Endothelial cell of hepatic sinusoid (primary cell): ENCODE results near the gene TRMU.

Experiments
- in situ Hi-C: cut with HindIII; loops from 2 replicates; pipeline ENCODE4 v1.10.0; 2017; ENCODE audit warnings: low sequenced_read_pairs

TRMU gene

DNA sequence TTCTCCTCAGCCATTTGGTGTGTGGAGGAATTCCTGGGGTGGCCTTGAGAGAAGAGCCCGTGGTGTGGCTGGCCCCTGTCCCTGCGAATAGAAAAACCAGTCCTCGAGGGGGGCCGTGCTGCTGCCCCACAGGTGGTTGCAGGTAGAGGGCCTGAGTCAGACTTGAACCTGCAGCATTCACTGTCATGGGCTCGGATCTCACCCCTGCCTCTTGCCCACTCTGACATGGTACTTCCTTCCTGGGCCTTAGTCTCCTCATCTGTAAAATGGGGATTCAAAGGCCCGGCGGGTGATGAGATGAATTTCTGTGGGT lies 19.4 kb downstream of the TRMU start:
- in situ Hi-C loops, result no loop called here

DNA sequence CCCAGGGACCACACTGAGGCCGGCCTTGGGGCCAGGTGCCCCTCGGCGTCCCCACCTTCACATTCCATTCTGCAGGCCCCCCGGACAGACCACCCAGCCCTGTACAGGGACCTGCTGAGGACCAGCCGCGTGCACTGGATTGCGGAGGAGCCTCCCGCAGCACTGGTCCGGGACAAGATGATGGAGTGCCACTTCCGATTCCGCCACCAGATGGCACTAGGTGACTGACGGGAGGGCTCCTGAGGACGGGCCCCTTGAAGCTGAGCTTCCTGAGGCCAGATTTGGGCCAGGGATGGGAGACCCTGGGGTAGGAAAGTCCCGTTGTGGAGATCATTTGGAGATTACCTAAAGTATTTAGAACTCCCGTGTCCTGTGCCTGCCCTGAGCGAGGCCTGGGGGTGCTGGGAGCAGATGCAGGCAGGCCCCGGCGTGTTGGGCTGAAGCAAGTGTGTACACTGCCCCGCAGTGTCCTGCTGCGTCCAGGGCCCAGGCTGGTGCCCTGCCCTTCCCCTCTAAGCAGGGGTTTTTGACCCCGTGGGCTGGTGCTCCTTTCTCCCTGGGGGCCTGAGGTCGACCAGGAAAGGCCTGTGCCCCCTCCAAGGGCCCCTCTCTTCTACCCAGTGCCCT lies 20.0 kb downstream of the TRMU start:
- in situ Hi-C loops, result no loop called here

DNA sequence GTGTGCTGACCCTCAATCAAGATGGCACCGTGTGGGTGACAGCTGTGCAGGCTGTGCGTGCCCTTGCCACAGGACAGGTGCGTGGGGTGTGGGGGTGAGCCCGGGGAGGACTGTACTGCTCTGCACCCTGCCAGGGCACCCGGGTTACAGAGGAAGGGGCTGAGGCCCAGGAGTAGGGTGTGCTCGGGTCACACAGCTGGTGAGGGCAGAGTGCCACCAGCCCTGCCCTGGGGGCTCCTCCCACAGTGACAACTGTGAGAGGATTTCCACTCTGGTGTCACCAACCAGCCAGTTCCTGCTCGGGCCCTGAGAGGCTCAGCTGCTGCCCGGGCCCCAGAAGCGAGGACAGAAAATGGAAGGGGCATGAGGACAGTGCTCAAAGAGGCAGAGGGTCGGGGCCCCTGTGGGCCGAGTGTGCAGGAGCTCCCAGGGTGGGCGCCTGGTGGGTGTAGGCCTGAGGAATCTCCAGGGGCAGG lies 20.5 kb downstream of the TRMU start:
- in situ Hi-C loops, result no loop called here

DNA sequence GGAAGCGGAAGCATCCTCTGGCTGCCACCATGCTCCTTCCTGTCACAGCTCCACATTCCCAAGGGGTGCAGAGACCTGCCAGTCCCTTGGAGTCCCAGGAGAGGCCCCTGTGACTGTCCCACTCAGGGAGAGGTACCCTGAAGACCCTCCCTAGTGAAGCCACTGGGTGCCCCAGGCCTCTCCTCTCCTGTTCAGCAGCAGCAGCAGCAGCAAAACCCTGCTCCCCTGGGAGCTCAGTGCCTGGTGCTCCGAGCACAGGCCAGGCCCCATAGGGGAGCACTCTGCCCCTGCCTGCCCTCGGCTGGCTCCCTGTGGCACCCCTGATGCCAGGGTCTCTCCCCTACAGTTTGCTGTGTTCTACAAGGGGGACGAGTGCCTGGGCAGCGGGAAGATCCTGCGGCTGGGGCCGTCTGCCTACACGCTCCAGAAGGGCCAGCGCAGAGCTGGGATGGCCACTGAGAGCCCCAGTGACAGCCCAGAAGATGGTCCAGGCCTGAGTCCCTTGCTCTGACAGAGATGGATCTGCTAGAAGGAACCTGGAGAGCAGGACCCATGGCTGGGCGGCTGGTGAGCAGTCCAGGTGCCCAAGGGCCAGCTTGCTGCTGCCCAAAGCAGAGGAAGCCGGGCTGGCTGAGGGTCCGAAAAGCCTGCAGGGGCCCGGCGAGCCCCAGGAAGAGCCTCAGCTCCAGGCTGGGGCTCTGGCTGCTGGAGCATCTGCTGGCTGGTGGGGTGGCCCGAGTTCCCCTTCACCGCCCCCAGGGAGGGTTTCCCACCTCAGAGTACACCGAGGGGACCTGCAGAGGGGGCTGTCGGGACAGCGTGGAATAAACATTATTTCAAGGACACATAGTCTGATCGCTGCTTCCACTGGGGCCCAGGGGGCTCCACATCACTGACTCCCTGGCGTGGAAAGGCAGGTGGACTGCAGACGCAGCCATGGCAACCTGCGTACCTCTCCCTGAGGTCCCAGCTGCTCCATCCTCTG lies 21.3 kb downstream of the TRMU start:
- in situ Hi-C loops, result no loop called here

DNA sequence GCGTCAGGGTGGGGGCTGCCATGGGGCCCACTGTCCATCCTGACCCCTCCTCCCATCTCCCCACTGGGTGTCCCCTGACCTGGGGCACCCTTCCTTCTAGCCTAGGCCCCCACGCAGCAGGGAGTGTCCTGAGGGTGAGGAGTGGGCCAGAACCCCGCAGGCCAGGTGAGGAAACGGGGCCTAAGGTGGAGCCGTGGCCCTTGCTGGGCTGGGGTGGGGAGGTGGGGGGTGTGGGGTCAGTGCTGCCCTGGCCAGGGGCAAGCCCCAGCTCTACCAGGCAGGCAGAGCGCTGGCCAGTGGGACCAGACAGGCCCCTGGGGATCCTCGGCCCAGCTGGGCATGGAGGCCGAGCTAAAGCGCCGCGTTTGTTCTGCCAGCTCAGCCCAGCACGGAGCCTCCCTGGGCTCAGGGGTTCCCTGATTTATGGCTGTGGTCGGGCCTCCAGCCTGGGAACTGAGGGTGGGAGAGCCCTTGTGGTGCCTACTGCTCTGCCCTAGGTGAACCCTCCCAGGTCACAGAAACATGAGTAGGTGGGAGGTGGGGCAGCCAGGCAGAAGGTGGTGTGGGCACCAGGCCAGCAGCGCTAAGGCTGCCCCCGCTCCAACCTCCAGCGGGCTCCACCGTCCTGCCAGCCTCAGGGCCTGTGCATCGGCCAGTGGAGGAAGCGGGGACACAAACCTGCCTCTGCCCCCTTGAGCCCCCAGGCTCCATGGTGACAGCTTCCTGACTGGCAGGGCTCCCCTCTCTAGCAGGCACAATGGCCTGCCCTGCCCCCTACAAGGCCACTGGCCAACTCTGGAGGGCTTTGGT lies 22.4 kb downstream of the TRMU start:
- in situ Hi-C loops, result no loop called here

DNA sequence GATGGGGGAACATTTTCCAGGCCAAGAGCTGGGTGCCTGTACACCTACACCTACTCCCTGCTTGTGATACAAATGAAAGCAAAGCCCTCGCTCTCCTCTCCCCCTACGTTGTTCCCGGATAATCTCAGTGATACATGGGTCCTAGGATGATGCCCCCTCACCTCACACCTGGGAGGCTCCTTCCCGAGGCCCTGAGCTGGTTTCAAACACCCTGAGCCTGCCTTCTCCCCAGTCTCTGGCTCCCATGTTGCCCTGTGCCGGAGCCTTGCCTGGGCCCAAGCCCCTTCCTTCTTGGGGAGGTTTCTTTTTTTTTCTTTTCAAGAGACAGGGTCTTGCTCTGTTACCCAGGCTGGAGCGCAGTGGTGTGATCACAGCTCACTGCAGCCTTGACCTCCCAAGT lies 23.3 kb downstream of the TRMU start:
- in situ Hi-C loops, result no loop called here

DNA sequence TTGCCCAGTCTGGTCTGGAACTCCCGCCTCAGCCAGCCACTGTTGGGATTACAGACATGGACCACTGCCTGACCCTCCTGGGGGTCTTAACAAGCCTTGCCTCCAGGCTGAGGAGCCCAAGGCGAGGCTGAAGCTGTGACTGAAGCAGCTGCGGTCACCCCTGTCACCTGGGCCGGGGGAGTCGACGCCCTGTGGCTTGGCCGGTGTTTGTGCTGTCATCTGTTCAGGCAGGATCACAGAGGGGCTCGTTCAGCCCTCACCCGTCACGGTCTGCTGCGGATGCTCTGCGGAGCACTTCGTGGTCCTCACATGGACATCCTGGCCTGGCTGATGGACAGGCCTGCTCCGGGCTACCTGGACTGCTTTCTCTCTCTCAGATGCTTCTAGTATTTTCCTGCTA lies 23.8 kb downstream of the TRMU start:
- in situ Hi-C loops, result no loop called here

DNA sequence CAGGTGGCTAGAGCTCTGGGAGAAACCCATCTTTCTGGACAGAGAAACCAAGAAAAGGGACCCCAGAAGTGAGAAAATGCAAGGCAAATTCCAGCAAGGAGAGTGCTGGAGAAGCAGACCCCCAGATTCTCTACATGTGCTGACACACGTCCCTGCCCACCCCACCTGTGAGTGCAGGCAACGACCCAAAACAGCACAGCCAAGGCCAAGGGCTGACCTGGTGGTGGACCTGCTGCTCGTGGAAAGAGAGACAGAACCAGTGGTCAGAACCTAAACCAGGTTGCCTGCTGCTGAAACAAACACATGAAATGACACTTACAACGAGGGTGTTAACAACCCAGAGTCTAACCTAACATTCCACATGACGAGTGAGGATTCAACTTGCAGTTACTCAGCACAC lies 24.6 kb downstream of the TRMU start:
- in situ Hi-C loops, result no loop called here

DNA sequence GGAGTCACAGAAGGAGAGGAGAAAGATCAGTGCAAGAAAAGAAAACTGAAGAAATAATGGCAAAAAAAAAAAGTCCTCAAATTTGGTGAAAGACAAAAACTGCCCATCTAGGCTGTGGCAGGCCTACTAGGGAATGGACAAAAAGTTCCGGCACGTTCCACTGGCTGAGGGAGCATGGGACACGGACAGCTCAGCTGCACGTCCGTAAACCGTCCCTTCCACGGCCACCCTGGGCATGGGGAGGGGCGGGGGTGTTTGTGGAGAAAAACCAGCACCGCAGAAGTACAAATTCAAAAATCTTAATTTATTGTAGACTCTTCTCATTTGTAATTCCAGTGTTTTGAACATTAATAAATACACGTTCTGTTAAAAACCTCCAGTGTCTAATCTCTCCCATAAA lies 25.4 kb downstream of the TRMU start:
- in situ Hi-C loops, result no loop called here

DNA sequence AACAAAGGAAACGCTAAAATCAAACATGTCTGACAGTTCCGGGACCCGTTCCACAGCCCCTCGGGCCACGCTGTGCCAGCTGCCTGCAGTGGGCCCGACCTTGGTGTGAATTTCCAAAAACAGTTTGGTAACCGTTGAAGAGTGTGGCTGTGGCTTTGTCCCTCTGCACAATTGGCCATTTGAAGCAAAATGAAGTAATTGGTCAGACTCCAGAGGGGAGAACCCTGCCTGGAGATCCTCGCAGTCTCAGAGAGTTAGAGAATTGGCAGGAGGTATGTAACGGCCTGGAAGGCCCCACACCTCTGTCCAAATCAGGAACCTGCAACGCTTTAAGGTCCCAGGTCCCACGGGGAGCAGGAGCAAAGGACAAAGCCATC lies 26.3 kb downstream of the TRMU start:
- in situ Hi-C loops, result no loop called here

DNA sequence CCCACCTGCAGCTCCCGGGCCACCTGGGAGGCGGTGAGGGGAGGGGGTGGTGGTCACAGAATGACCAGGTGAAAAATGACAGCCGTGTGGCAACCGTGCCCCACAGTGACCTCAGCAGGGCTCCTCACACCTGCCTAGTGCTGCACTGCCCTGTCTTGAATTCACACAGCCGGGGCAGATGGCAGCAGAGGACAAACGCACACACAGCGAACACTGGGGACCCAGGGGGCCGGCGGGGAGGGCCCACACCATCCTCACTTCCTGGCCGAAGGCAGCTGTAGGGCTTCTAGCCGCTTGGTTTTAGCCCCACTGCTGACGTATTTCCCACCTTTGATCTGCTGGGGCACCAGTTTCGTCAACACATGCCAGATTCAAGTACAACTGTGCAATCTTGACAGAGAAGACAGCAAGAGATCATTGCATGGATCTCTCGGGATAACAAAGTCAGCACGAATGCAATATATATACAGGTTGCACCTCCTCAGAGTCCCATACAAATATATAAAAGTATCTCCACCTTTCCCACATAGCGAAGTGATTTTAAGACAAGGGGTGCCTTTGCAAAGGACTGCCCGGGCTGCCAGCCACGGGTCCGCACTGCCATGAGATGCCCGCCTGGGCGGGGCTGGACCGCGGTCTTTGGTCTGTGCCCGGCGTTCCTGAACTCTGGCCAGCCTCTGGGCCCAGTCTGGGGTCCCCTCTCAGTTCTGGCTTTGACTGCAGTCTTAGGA lies 26.9 kb downstream of the TRMU start:
- in situ Hi-C loops, result no loop called here

DNA sequence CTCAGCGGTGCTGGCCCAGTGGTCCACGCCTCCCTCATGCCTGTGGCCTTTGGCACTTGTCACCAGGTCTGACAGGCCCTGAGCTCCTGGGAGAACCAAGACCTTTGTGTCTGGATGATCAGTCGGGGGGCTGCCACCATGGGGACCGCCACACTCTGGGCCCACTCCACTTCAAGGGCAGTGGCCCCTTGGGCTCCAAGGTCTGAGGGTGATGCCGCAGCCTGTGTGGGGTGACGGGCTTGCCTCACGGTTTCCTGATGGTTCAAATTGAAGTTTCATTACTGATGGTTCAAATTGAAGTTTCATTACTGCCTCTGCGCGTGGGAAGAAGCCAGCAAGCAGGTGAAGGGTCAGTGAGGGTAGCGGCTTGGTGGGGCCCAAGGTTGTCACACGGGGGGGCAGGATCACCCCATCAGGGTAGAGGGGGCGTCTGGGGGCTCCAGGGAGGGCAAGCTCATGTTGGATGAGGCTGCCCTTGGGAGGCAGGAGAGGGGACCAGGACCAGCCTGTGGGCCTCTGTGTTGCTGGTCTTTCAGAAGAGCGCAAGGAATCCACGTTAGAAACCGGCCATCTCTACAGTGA lies 27.5 kb downstream of the TRMU start:
- in situ Hi-C loops, result no loop called here

DNA sequence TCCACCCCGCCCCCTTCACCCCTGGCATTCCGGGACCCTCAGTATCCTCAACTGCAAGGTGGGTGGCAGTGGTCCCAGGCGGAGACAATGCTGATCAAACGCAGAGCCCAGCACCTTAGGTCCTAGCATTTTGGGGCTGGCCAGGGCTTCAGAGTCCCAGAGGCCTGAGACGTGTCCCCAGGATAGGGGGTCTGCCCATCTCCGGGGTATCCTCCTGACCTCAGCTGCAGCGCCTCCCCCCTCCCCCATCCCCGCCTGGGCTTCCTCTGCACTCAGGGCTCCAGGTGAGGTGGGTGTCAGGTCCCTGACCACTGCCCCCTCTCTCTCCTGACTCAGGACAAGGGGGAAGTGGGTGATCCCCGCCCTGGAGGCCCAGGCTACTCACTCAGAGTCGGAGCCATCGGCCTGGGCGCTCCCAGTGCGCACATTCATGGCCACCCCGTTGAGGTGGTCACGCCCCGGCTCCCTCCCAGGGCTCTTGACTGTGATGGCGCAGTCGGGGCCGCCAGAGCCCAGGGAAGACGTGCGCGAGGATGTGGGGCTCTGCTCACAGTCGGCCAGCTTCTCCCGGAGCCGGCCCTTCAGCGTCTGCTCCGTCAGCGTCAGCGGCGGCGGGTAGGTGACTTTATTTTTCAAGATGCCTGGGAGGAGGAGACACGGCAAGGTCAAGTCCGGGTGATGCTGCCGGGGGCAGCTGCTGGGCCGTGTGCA lies 28.3 kb downstream of the TRMU start:
- in situ Hi-C loops, result no loop called here

DNA sequence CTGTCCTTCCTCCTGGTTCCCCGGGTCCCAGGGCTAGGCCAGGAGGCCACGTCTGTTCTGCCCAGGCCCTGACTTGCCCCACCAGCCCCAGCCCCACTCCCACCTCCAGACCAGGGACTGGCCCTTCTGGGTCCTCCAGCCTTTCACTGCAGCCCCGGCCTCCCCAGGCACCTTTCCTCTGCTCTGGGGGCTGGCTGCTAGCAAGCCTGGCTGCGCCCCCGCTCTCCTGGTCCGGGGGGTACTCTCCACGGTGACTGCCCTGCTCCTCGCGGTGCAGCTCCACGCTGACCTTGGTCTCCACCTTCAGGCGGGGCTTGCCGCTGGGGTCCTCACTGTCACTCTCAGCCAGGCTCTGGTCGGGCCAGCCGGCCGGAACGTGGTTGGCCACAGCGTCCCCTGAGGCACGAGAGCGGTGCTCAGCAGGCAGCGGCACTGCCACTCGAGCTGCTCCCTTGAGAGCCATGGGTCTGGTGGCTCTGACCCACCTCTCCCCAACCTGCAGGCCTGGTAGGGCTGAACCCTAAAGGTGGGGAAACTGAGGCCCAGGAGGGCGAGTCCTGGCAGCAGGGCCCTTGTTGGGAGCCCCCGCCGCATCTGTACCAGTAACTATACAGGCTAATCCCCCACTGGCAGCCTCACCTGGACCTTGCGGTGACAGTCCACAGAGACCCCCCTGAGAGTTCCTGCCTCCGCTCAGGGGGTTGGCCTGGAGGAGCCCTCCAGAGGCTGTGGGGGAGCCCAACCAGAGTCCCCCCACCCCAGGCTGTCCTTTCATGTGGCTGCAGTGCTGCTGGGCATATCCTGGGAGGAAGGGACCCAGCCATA lies 29.0 kb downstream of the TRMU start:
- in situ Hi-C loops, result no loop called here

DNA sequence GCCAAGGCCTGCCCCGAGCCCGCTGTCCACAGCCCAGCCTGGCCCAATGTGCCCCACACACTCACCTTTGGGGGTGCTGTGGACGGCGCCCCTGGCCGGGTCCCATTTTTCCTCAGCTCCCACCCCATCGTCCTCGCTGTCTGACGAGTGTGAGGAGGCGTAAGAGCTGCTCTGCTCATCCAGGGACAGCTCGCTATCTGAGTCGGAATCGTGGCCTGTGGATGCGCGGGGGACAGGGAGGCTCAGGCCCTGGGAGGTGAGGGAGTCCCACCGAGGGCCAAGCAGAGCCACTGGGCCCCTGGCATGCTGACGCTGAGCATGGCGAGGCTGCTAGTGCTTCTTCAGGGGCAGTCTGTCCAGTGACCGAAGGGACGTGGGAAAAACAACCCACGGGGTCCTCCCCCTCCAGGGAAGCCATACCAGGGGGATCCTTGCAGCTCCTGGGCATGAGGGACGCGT lies 29.7 kb downstream of the TRMU start:
- in situ Hi-C loops, result no loop called here

DNA sequence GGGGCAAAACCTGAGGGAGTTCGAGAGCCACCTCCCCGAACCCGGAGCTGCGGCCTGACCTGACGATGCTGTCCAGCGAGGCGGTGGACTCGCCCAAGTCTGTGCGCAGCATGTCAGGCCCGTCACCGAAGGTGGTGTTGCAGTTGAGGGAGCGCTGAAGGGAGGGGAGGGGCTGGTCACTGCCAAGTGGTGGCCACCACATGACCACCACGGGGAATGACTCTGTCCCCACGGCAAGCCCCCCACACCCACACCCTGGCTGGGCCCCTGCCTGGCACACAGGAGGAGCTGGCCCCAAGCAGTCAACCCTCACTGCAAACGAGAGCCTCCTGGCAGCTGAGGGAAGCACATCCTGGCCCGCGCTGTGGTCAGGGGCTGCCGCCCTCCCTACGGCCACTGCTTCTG lies 30.8 kb downstream of the TRMU start:
- in situ Hi-C loops, result no loop called here

DNA sequence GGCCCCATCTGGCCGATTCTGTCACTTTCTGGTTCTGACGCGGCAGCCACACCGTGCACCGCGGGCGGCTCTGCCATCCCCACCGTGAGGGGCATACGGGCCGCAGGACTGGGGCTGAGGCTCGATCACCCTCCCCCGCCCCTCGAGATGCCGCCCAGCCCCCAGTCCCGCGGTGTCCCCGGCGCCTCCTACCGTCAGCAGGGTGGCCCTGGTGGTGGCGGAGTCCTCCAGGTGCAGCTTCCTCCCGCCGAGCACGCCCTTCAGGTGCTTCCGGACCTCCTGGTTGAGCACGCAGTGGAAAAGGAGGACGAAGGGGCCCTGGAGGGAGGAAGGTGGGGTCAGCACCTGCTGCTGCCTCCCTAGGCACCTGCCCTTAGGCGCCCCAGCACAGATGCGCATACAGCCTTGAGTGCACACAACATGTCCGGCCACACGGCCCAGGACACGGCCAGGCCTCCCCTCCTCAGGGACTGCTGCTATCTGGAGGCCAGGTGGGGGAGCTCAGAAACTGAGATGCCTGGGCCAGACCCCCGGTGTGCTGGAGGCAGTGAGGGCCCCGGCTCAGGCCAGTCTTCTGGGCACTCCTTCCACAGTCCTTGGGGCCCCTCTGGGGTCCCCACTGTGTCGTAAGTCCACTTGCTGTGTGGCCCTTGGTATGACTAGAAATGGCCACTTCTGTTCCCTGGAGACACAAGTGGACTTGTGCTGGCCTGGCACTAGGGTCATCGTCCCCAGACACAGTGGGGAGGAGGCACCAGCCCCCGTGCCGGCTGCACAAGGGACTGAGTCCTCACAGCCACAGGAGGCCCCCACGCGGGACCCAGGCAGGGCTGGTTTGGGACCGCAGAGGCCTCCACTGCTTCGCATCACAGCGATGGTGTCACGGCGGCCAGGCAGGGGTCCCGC lies 31.5 kb downstream of the TRMU start:
- in situ Hi-C loops, result no loop called here

DNA sequence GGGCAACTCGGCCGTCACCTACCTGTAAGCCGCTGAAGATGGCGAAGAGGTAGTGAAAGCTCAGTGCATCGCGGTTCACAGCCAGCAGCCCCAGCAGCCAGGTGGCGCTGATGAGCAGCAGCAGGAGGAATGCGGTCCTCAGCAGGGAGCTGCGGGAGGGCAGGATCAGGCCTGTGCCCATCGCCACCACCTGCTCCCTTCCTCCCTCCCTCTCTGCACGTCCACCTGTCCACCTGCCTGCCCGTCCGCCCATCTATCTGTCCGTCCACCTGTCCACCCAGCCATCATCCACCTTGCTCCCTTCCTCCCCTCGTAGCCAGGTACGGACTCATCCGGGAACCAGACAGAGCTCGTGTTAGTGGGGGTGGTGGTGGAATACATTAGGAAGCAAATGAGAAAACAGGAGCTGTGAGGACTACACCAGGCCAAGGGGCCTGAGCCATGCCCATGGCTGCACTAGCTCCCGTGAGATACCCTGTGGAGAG lies 32.2 kb downstream of the TRMU start:
- in situ Hi-C loops, result no loop called here
